SJSA1 (cell line): Measurements from ENCODE around the gene MMRN2. TPM values are rescaled to one million over a fixed set of nuclear protein-coding genes. Genes with fewer than 3 reads are reported as not detected.

Experiments
- DNase-seq, 2 experiments: peaks; one replicate each; pipeline ENCODE4 v3.0.0-alpha.2; 2015 to 2020; ENCODE audit warnings: low spot score in 2 of 2, low read depth in 1 of 2
- H3K27ac ChIP-seq: fragments of 250-450 bp; sonication (Bioruptor Pico); 2 replicates; pipeline ENCODE4 v1.5.1; 2020; ENCODE audit warnings: mild to moderate bottlenecking, moderate library complexity
- H3K27me3 ChIP-seq: fragments of 250-450 bp; sonication (Bioruptor Pico); replicated peaks from 2 replicates; pipeline ENCODE4 v1.5.1; 2020; ENCODE audit warnings: mild to moderate bottlenecking, moderate library complexity
- H3K36me3 ChIP-seq: fragments of 250-450 bp; sonication (Bioruptor Pico); 2 replicates; pipeline ENCODE4 v1.5.1; 2020; ENCODE audit warnings: mild to moderate bottlenecking
- H3K4me1 ChIP-seq: fragments of 250-450 bp; sonication (Bioruptor Pico); replicated peaks from 2 replicates; pipeline ENCODE4 v1.6.1; 2021; ENCODE audit warnings: mild to moderate bottlenecking
- H3K4me3 ChIP-seq: fragments of 250-450 bp; sonication (Bioruptor Pico); 2 replicates; pipeline ENCODE4 v1.5.1; 2020; ENCODE audit warnings: mild to moderate bottlenecking
- H3K9me3 ChIP-seq: fragments of 250-450 bp; sonication (Bioruptor Pico); replicated peaks from 2 replicates; pipeline ENCODE4 v1.5.1; 2020; ENCODE audit warnings: mild to moderate bottlenecking
- total RNA-seq: library from RNA; depleted of rRNA; stranded (reverse); fragments of >200 nt; shearing (Covaris generic); gene quantifications from 2 replicates; pipeline ENCODE4 v1.2.3, GENCODE V29; 2014

The MMRN2 gene
- total RNA-seq, 1 experiment from 2014 or later: 1.5 TPM

- Histone ChIP-seq H3K4me3 (no peak overlapping the region), H3K27me3 (no peaks in the 10 kb centered on the region), H3K27ac (no peak overlapping the region), H3K9me3 (no peaks in the 10 kb centered on the region), H3K36me3 (no peaks in the 10 kb centered on the region), H3K4me1 (peaks cover 24% of the 10 kb centered on the region)
- peak in 1 of 2 experiments; percentile 34 for DNase-seq
Measured at GRCh38 chr10:86964847-86965190, 7.4 kb upstream of the MMRN2 start.

- Histone ChIP-seq H3K27ac (no peak overlapping the region), H3K4me1 (peaks cover 24% of the 10 kb centered on the region), H3K4me3 (no peak overlapping the region), H3K27me3 (no peaks in the 10 kb centered on the region), H3K9me3 (no peaks in the 10 kb centered on the region), H3K36me3 (no peaks in the 10 kb centered on the region)
- peak in 1 of 2 experiments; percentile 35 for DNase-seq
Measured at GRCh38 chr10:86964061-86964846, 6.8 kb upstream of the MMRN2 start.

GRCh38 chr10:86963341-86963919 lies 6.0 kb upstream of the MMRN2 start:
- no peak overlapping the region for H3K4me3 ChIP-seq
- no peaks in the 10 kb centered on the region for H3K27me3 ChIP-seq
- H3K9me3 ChIP-seq: no peaks in the 10 kb centered on the region
- H3K36me3 ChIP-seq: no peaks in the 10 kb centered on the region
- H3K4me1 ChIP-seq: peaks cover 28% of the 10 kb centered on the region
- DNase-seq: peak in 1 of 2 experiments; percentile 35
- no peak overlapping the region for H3K27ac ChIP-seq

- Histone ChIP-seq H3K36me3 (no peaks in the 10 kb centered on the region), H3K27me3 (no peaks in the 10 kb centered on the region), H3K27ac (no peak overlapping the region), H3K4me3 (no peak overlapping the region), H3K9me3 (no peaks in the 10 kb centered on the region), H3K4me1 (peaks cover 28% of the 10 kb centered on the region)
- DNase-seq: no peak
Measured at GRCh38 chr10:86962981-86963310, 5.5 kb upstream of the MMRN2 start.

- H3K4me3 ChIP-seq: no peak overlapping the region
- no peaks in the 10 kb centered on the region for H3K9me3 ChIP-seq
- no peak overlapping the region for H3K27ac ChIP-seq
- no peaks in the 10 kb centered on the region for H3K27me3 ChIP-seq
- H3K36me3 ChIP-seq: no peaks in the 10 kb centered on the region
- DNase-seq: no peak
- H3K4me1 ChIP-seq: peaks cover 33% of the 10 kb centered on the region
Measured at GRCh38 chr10:86962136-86962980, 4.9 kb upstream of the MMRN2 start.

GRCh38 chr10:86961481-86962091 lies 4.2 kb upstream of the MMRN2 start:
- no peak for DNase-seq

GRCh38 chr10:86960863-86961434 lies 3.5 kb upstream of the MMRN2 start:
- Histone ChIP-seq H3K27ac (no peak overlapping the region), H3K4me3 (no peak overlapping the region), H3K4me1 (peaks cover 27% of the 10 kb centered on the region), H3K27me3 (no peaks in the 10 kb centered on the region), H3K9me3 (no peaks in the 10 kb centered on the region), H3K36me3 (no peaks in the 10 kb centered on the region)
- peak in 1 of 2 experiments; percentile 42 for DNase-seq

More at GRCh38 chr10:86961481-86962091, 4.2 kb upstream of the MMRN2 start:
- Histone ChIP-seq H3K4me1 (peaks cover 30% of the 10 kb centered on the region), H3K27ac (no peak overlapping the region), H3K4me3 (no peak overlapping the region), H3K9me3 (no peaks in the 10 kb centered on the region), H3K36me3 (no peaks in the 10 kb centered on the region), H3K27me3 (no peaks in the 10 kb centered on the region)

GRCh38 chr10:86960003-86960862 lies 2.8 kb upstream of the MMRN2 start:
- DNase-seq: peak; percentile 57 to 69
- Histone ChIP-seq H3K27ac (peak overlapping the region; percentile 46; the same call in 1 of the 2 replicates), H3K9me3 (no peaks in the 10 kb centered on the region), H3K27me3 (no peaks in the 10 kb centered on the region), H3K36me3 (no peaks in the 10 kb centered on the region), H3K4me1 (peaks cover 27% of the 10 kb centered on the region), H3K4me3 (no peak overlapping the region)

GRCh38 chr10:86959737-86960002 lies 2.3 kb upstream of the MMRN2 start:
- Histone ChIP-seq H3K4me3 (no peak overlapping the region), H3K9me3 (no peaks in the 10 kb centered on the region), H3K27me3 (no peaks in the 10 kb centered on the region), H3K27ac (peak overlapping the region; percentile 46), H3K4me1 (peaks cover 27% of the 10 kb centered on the region), H3K36me3 (no peaks in the 10 kb centered on the region)
- no peak for DNase-seq

GRCh38 chr10:86958901-86959736 lies 1.7 kb upstream of the MMRN2 start:
- peak overlapping the region; percentile 46 for H3K27ac ChIP-seq
- no peaks in the 10 kb centered on the region for H3K36me3 ChIP-seq
- no peak overlapping the region for H3K4me3 ChIP-seq
- no peaks in the 10 kb centered on the region for H3K9me3 ChIP-seq
- H3K4me1 ChIP-seq: peaks cover 27% of the 10 kb centered on the region
- peak; percentile 47 to 72 for DNase-seq
- H3K27me3 ChIP-seq: no peaks in the 10 kb centered on the region

GRCh38 chr10:86958116-86958900 lies 893 bp upstream of the MMRN2 start, which contains the start of gene SNCG:
SNCG (plus strand) TSS chr10:86958599; CDS start chr10:86958698, 99 bp downstream.
- peaks cover 27% of the 10 kb centered on the region for H3K4me1 ChIP-seq
- peak within 1 kb of the TSS; percentile 46 for H3K27ac ChIP-seq
- DNase-seq: no peak

More at GRCh38 chr10:86958116-86958900, 893 bp upstream of the MMRN2 start, which contains the start of gene SNCG:
- no peaks in the 10 kb centered on the region for H3K27me3 ChIP-seq
- H3K4me3 ChIP-seq: no peak within 1 kb of the TSS
- H3K36me3 ChIP-seq: no peaks in the 10 kb centered on the region
- no peaks in the 10 kb centered on the region for H3K9me3 ChIP-seq
